Vagina (tissue), 2 donors: Measurements from ENCODE around the gene ARPP21.

Source experiments
- POLR2A ChIP-seq, 2 donors: fragments of 450-650 bp; IDR thresholded peaks; one replicate each; pipeline ENCODE4 v1.6.1; 2017; ENCODE audit warnings: antibody characterized with exemption in 2 of 2, mild to moderate bottlenecking in 2 of 2, moderate library complexity in 2 of 2
- TF ChIP-seq, protein P1 (sequence below), 3 experiments: fragments of 450-650 bp in 2 of 3; fragments of 200-600 bp in 1 of 3; sonication (generic) in 1 of 3; IDR thresholded peaks; one replicate each; pipeline ENCODE4 v1.5.1; 2017 to 2019; ENCODE audit warnings: antibody characterized with exemption in 3 of 3, mild to moderate bottlenecking in 2 of 3, moderate library complexity in 2 of 3

DNA sequence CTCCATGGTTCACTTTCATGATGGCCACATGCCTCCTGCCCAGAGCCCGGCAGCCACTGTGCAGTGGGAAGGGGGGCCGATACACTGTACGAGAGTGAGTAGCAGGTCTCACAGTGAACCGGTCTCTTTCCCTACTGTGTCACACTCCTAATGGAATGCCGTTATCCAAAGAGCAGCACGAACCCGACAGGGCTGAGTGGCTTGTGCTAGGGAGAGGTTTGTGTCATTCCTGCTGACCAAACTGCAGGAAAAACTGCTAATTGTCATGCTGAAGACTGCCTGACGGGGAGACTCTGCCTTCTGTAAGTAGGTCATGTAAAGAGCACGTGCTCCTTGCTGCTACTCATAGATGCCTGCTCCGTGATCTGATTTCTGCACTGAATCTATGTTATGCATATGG, 105.1 kb downstream of the ARPP21 start:
- TF ChIP-seq, protein P1, sequence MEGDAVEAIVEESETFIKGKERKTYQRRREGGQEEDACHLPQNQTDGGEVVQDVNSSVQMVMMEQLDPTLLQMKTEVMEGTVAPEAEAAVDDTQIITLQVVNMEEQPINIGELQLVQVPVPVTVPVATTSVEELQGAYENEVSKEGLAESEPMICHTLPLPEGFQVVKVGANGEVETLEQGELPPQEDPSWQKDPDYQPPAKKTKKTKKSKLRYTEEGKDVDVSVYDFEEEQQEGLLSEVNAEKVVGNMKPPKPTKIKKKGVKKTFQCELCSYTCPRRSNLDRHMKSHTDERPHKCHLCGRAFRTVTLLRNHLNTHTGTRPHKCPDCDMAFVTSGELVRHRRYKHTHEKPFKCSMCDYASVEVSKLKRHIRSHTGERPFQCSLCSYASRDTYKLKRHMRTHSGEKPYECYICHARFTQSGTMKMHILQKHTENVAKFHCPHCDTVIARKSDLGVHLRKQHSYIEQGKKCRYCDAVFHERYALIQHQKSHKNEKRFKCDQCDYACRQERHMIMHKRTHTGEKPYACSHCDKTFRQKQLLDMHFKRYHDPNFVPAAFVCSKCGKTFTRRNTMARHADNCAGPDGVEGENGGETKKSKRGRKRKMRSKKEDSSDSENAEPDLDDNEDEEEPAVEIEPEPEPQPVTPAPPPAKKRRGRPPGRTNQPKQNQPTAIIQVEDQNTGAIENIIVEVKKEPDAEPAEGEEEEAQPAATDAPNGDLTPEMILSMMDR (IDR thresholded peaks at IDR 0.05), result no peak
- TF ChIP-seq POLR2A (IDR thresholded peaks at IDR 0.05), result no peak
